ENCODE data around the gene HSPA9.
"Not testable (repeated sequence)": the region's sequence is repeated elsewhere in the genome, so short reads cannot be mapped to it uniquely, and the experiment has no call there.

HSPA9 gene

GRCh38 chr5:138528744-138529469, 46.3 kb downstream of the HSPA9 start:
- DNase-seq, result no peak

GRCh38 chr5:138528208-138528607, 47.0 kb downstream of the HSPA9 start:
- DNase-seq, result no peak

- no peak for DNase-seq
Measured at GRCh38 chr5:138527170-138527569, 48.0 kb downstream of the HSPA9 start.

- DNase-seq, result no peak
Measured at GRCh38 chr5:138523406-138523805, 51.8 kb downstream of the HSPA9 start.

- no peak for DNase-seq
Measured at GRCh38 chr5:138520971-138521370, 54.2 kb downstream of the HSPA9 start.

- DNase-seq, result no peak
Measured at GRCh38 chr5:138517437-138517836, 57.8 kb downstream of the HSPA9 start.

GRCh38 chr5:138515556-138516245, 59.5 kb downstream of the HSPA9 start:
- no peak for DNase-seq

GRCh38 chr5:138514021-138514420, 61.2 kb downstream of the HSPA9 start:
- no peak for DNase-seq

GRCh38 chr5:138508958-138509357, 66.2 kb downstream of the HSPA9 start:
- no peak for DNase-seq

GRCh38 chr5:138507485-138507884, 67.7 kb downstream of the HSPA9 start:
- not testable (repeated sequence) for DNase-seq

- DNase-seq, result no peak
Measured at GRCh38 chr5:138506370-138507306, 68.6 kb downstream of the HSPA9 start.

GRCh38 chr5:138504799-138505198, 70.4 kb downstream of the HSPA9 start:
- no peak for DNase-seq
